Measurements from ENCODE around the gene MED16. TPM values are rescaled to one million over a fixed set of nuclear protein-coding genes. Genes with fewer than 3 reads are reported as not detected.

Gene MED16
- total RNA-seq, 2 experiments from 2014 or later = 19.1 to 54.3 TPM

DNA sequence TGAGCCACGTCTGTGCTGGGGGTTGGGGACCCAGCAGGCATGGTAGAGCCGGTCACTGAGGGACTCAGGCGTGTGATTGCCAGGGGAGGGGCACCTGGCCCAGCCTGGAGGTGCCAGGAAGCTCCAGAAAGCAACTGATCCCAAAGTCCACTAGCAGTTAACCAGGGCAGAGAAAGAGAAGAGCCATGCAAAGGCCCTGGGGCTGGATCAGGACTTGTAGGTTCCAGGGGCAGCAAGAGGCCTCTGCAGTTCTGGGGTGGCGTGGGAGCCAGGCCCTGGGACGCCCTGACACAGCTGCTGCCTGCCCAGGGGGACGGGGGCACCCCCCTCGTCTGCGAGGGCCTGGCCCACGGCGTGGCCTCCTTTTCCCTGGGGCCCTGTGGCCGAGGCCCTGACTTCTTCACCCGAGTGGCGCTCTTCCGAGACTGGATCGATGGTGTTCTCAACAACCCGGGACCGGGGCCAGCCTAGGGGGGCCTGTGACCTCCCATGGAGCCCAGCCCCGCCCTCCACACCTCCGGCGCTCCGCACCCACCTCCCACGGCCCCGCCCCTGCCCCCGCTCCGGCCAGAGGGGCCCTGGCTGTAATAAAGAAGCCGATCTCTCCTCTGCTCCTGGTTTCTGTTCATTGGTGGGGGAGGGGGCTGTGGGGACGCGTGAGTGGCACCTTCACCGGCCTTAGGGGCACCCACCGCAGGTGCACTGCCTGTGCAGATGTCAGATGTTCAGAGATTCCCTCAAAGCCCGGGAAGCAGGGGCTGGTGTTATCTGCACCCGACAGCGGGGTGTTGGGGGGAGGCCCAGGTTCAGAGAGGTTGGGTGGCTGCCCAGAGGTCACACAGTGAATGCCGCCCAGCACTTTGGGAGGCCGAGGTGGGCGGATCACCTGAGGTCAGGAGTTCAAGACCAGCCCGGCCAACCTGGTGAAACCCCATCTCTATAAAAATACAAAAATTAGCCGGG lies 61.3 kb downstream of the MED16 start:
- H3K9me2 ChIP-seq (ENCODE audit: insufficient read depth, low read length) = no peaks in the 10 kb centered on the region
- POLR2A ChIA-PET = no interaction called here
- no peak for DNase-seq (ENCODE audit: low spot score)
- no peak overlapping the region for H3K4me3 ChIP-seq (ENCODE audit: low read depth, low read length, poor library complexity, severe bottlenecking)
- H2AFZ ChIP-seq (ENCODE audit: low read length) = no peak overlapping the region
- no peaks in the 10 kb centered on the region for H4K20me1 ChIP-seq (ENCODE audit: insufficient read depth, low read length)
- intact Hi-C loops (cut with micrococcal nuclease; ENCODE audit: unreplicated experiment) = no loop called here
- no peak overlapping the region for H3K27ac ChIP-seq (ENCODE audit: low read depth, low read length, poor library complexity, severe bottlenecking)
- H3K36me3 ChIP-seq (ENCODE audit: insufficient read depth, low read length) = no peaks in the 10 kb centered on the region
- H3K4me1 ChIP-seq (ENCODE audit: insufficient read depth, low read length, poor library complexity, severe bottlenecking) = no peaks in the 10 kb centered on the region
- no peaks in the 10 kb centered on the region for H3K79me2 ChIP-seq (ENCODE audit: insufficient read depth, low read depth, low read length)
- no peak overlapping the region for H3K4me2 ChIP-seq (ENCODE audit: low read length)
- H3K9me3 ChIP-seq (ENCODE audit: low read length) = no peaks in the 10 kb centered on the region
- CTCF ChIA-PET (ENCODE audit: unreplicated experiment) = no interaction called here
- no TSS peak for BruUV-seq (replicated peaks)
- TF ChIP-seq, protein P1, sequence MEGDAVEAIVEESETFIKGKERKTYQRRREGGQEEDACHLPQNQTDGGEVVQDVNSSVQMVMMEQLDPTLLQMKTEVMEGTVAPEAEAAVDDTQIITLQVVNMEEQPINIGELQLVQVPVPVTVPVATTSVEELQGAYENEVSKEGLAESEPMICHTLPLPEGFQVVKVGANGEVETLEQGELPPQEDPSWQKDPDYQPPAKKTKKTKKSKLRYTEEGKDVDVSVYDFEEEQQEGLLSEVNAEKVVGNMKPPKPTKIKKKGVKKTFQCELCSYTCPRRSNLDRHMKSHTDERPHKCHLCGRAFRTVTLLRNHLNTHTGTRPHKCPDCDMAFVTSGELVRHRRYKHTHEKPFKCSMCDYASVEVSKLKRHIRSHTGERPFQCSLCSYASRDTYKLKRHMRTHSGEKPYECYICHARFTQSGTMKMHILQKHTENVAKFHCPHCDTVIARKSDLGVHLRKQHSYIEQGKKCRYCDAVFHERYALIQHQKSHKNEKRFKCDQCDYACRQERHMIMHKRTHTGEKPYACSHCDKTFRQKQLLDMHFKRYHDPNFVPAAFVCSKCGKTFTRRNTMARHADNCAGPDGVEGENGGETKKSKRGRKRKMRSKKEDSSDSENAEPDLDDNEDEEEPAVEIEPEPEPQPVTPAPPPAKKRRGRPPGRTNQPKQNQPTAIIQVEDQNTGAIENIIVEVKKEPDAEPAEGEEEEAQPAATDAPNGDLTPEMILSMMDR (conservative IDR thresholded peaks at IDR 0.05; ENCODE audit: low read length) = no peak
- TF ChIP-seq EZH2phosphoT487 (IDR thresholded peaks at IDR 0.05; ENCODE audit: borderline replicate concordance, low read depth, low read length) = no peak

GRCh38 chr19:829129-829758 lies 63.7 kb downstream of the MED16 start:
- Histone ChIP-seq H3K9me2 (ENCODE audit: insufficient read depth, low read length) (no peaks in the 10 kb centered on the region), H4K20me1 (ENCODE audit: insufficient read depth, low read length) (no peaks in the 10 kb centered on the region), H3K36me3 (ENCODE audit: insufficient read depth, low read length) (no peaks in the 10 kb centered on the region), H3K9me3 (ENCODE audit: low read length) (no peaks in the 10 kb centered on the region), H3K4me1 (ENCODE audit: insufficient read depth, low read length, poor library complexity, severe bottlenecking) (no peaks in the 10 kb centered on the region), H3K27ac (ENCODE audit: low read depth, low read length, poor library complexity, severe bottlenecking) (no peak overlapping the region), H3K4me2 (ENCODE audit: low read length) (no peak overlapping the region), H2AFZ (ENCODE audit: low read length) (no peak overlapping the region), H3K79me2 (ENCODE audit: insufficient read depth, low read depth, low read length) (no peaks in the 10 kb centered on the region), H3K4me3 (ENCODE audit: low read depth, low read length, poor library complexity, severe bottlenecking) (no peak overlapping the region)
- intact Hi-C loops (cut with micrococcal nuclease; ENCODE audit: unreplicated experiment) = no loop called here
- CTCF ChIA-PET (ENCODE audit: unreplicated experiment) = no interaction called here
- TF ChIP-seq, protein P1 (conservative IDR thresholded peaks at IDR 0.05; ENCODE audit: low read length) = no peak
- TF ChIP-seq EZH2phosphoT487 (IDR thresholded peaks at IDR 0.05; ENCODE audit: borderline replicate concordance, low read depth, low read length) = no peak
- POLR2A ChIA-PET = no interaction called here
- no TSS peak for BruUV-seq (replicated peaks)
- no peak for DNase-seq (ENCODE audit: low spot score)
